ENCODE results near the gene ZDHHC8. TPM values are rescaled to one million over a fixed set of nuclear protein-coding genes. Genes with fewer than 3 reads are reported as not detected.

Gene ZDHHC8
- polyA plus RNA-seq, 3 donors = 20.5 to 45.6 (median 28.0) TPM

DNA sequence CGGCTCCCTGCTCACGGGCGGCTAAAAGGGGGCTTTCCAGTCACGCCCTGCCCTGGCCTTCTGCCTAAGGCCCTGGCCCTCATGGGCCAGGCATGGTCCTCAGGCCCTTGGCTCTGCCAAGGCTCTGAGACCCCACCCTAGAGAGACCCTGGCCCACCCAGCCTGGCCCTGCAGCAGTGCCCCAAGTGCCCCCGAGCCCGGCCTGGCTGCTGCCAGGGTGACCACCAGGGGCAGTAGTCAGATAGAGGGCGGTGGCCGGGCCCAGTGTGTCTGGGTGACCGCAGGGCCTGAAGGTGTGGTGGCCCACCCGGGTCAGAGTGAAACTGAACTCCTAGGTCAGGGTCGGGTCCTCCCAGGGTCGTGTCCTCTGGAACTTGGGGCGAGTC, 48.6 kb downstream of the ZDHHC8 start:
- H3K27ac ChIP-seq (ENCODE audit: low read depth, low read length) = no peak overlapping the region
- 80 to 87% (median 87%) methylated on average over 13 of the region's 13 CpGs for WGBS, 3 donors

GRCh38 chr22:20180640-20181039, 49.0 kb downstream of the ZDHHC8 start:
- WGBS, 3 donors = 79 to 87% (median 81%) methylated on average over 8 of the region's 8 CpGs
- no peak overlapping the region for H3K27ac ChIP-seq (ENCODE audit: low read depth, low read length)

- WGBS, 3 donors = 79 to 86% (median 81%) methylated on average over 15 to 17 of the region's 17 CpGs
These were observed 49.7 kb downstream of the ZDHHC8 start for GRCh38 chr22:20181194-20181883.

DNA sequence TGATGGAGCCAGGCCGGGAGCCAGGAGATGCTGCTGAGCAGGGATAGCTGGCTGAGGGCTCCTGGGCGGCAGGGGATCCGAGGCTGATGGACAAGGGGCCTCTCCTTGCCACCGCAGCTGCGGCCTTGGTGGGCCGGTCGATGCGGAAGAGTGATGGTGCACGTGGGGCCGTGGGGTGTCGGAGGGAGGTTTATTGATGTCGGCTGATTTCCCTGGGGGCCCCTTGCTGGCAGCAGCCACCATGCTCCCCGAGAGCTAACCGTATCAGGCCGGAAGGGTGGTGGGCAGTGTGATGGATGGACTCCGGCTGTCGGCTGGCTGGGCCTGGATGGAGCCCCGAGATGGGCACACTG, 50.3 kb downstream of the ZDHHC8 start:
- 81 to 82% (median 82%) methylated on average over 16 to 18 of the region's 18 CpGs for WGBS, 3 donors
- no peak overlapping the region for H3K27ac ChIP-seq (ENCODE audit: low read depth, low read length)

More at GRCh38 chr22:20181194-20181883, 49.7 kb downstream of the ZDHHC8 start:
- H3K27ac ChIP-seq (ENCODE audit: low read depth, low read length) = no peak overlapping the region

GRCh38 chr22:20182365-20182764, 50.8 kb downstream of the ZDHHC8 start:
- 84 to 87% (median 86%) methylated on average over 8 to 9 of the region's 9 CpGs for WGBS, 3 donors
- no peak overlapping the region for H3K27ac ChIP-seq (ENCODE audit: low read depth, low read length)

DNA sequence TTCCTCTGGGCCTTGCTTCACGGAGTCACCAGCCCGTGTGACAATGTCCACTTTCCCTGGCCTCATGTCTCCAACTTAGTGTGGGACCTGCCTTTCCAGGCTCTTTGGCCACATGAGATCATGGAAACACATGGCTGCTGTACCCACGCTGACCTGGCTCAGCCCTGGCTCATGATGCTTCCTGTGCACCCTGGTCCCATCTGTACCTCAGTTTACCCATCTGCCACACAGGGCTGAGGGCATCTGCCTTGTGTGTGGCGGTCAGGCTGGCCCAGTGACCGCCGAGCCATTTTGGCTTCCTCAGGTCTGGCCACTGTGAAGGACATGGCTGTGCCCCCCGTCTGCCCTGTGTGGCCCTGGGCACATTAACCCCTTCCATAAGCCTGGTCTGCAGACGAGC, 51.5 kb downstream of the ZDHHC8 start:
- no peak overlapping the region for H3K27ac ChIP-seq (ENCODE audit: low read depth, low read length)
- 88 to 94% (median 90%) methylated on average over 8 of the region's 8 CpGs for WGBS, 3 donors

DNA sequence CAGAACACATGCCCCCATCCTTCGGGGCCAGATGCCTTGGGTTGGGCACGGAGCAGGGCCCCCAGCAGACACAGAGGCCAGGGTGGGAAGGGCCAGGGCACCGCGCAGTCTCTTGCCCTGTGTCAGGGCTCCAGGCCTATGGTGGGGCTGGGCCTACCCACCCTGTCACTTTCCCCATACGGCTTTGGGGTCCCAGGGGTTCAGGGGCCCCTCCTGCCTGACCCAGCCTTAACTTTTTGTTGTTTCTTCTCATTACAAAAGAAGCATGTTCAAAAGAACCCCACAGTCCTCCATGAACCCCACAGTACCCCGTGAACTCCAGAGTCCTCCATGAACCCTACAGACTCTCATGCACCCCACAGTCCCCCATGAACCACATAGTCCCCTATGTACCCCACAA, 52.2 kb downstream of the ZDHHC8 start:
- no peak overlapping the region for H3K27ac ChIP-seq (ENCODE audit: low read depth, low read length)
- 69 to 86% (median 81%) methylated on average over 5 to 6 of the region's 6 CpGs for WGBS, 3 donors

DNA sequence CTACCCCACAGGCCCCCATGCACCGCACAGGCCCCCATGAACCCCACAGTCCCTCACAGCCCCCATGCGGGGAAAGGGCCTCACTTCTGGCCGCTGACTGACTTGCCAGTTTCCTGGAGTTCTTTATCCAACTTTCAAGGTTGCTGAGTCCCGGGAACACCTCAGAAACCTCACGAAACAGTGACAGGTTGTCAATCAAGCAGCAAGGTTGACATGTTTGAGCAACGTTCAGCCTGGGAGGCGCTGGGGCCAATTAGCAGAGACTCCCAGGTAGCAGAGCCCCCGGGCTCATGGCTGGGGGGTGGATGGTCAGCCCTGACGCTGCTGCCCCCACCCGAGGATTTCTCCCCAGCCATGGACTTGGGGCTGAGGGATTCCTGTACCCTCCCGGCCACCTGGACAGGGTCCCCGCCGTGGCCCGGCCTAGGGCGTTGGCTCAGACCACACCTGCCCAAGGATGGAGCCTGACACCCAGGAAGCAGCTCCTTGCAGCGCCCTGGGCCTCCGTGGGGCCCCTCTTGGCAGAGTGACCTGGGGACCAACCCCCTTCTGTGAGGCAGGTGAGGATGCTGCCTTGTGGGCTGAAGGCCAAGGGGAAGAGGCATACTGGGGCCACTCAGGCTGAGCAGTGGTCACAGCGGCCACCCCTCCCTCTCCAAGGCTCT, 53.0 kb downstream of the ZDHHC8 start:
- no peak overlapping the region for H3K27ac ChIP-seq (ENCODE audit: low read depth, low read length)
- 52 to 82% (median 78%) methylated on average over 18 of the region's 18 CpGs for WGBS, 3 donors

- 73 to 82% (median 81%) methylated on average over 6 of the region's 6 CpGs for WGBS, 3 donors
- H3K27ac ChIP-seq (ENCODE audit: low read depth, low read length) = no peak overlapping the region
These were observed 54.1 kb downstream of the ZDHHC8 start for GRCh38 chr22:20185750-20186149.

DNA sequence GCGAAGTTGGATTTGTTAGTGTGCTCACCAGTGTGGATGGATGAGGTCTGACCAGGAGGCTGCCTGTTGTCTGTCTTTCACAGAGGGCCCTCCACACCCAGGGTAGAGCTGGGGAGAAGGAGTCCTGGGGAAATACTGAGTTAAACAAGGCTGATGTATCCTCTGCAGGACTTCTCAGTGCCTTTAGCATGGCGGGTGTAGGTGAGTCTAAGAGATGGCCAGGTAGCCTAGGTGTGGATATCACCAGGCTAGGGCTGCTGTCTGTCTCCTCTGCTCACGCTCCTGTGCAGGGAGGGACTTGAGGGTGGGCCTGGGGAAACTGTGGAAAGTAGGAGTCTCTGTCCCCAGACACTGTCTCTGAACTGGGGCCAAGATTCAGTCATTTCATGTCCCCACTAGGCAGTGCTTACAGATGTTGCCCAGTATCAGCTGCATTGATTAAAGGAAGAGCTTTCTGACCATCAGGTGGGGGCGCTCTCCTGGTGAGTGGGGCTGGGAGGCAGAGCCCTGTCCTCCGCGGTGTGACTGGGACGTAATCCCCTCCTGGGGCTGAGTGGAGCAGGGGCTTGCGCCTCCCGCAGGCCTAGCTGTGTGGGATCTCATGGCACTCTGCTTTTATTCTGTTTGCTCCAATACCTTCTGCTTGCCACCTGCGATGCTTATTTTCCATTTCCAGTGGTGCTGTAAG, 54.7 kb downstream of the ZDHHC8 start:
- no peak overlapping the region for H3K27ac ChIP-seq (ENCODE audit: low read depth, low read length)

GRCh38 chr22:20186871-20187546, 55.4 kb downstream of the ZDHHC8 start:
- H3K27ac ChIP-seq (ENCODE audit: low read depth, low read length) = no peak overlapping the region
- 65 to 70% (median 65%) methylated on average over 12 to 14 of the region's 14 CpGs for WGBS, 3 donors

More for the DNA sequence above, 54.7 kb downstream of the ZDHHC8 start:
- WGBS, 3 donors = 56 to 77% (median 65%) methylated on average over 10 of the region's 10 CpGs

GRCh38 chr22:20187777-20188566, 56.4 kb downstream of the ZDHHC8 start:
- no peak overlapping the region for H3K27ac ChIP-seq (ENCODE audit: low read depth, low read length)
- 91 to 93% (median 92%) methylated on average over 12 of the region's 12 CpGs for WGBS, 3 donors

- WGBS, 3 donors = 95 to 100% (median 98%) methylated on average over 6 of the region's 6 CpGs
These were observed 56.9 kb downstream of the ZDHHC8 start for GRCh38 chr22:20188567-20188877.

GRCh38 chr22:20191000-20191515, 59.5 kb downstream of the ZDHHC8 start:
- WGBS, 3 donors = 76 to 78% (median 76%) methylated on average over 10 of the region's 10 CpGs
- H3K27ac ChIP-seq (ENCODE audit: low read depth, low read length) = no peak overlapping the region

More at GRCh38 chr22:20188567-20188877, 56.9 kb downstream of the ZDHHC8 start:
- H3K27ac ChIP-seq (ENCODE audit: low read depth, low read length) = no peak overlapping the region

DNA sequence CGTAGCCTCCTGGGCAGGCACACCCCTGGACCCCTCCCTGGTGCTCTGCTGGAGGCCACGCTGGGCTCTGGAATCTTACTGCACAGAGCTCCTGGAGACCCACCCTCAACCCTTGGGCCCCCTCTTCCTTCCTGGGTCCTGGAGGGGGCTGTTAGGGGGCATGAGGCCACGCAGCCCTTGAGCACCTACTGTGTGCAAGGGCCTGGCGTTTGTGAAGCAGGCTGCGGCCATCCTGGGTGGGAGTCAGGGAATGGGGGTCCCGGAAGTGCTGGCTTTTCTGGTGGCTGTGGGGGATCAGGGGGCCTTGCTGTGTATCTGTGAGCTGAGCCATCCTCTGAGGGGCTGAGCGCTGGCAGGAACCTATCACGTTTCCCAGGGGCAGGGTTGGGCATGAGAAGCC, 60.2 kb downstream of the ZDHHC8 start:
- H3K27ac ChIP-seq (ENCODE audit: low read depth, low read length) = no peak overlapping the region
- WGBS, 3 donors = 79 to 87% (median 86%) methylated on average over 8 of the region's 8 CpGs

- WGBS, 3 donors = 86 to 93% (median 87%) methylated on average over 10 of the region's 10 CpGs
- H3K27ac ChIP-seq (ENCODE audit: low read depth, low read length) = no peak overlapping the region
These were observed 60.8 kb downstream of the ZDHHC8 start for GRCh38 chr22:20192293-20192971.

DNA sequence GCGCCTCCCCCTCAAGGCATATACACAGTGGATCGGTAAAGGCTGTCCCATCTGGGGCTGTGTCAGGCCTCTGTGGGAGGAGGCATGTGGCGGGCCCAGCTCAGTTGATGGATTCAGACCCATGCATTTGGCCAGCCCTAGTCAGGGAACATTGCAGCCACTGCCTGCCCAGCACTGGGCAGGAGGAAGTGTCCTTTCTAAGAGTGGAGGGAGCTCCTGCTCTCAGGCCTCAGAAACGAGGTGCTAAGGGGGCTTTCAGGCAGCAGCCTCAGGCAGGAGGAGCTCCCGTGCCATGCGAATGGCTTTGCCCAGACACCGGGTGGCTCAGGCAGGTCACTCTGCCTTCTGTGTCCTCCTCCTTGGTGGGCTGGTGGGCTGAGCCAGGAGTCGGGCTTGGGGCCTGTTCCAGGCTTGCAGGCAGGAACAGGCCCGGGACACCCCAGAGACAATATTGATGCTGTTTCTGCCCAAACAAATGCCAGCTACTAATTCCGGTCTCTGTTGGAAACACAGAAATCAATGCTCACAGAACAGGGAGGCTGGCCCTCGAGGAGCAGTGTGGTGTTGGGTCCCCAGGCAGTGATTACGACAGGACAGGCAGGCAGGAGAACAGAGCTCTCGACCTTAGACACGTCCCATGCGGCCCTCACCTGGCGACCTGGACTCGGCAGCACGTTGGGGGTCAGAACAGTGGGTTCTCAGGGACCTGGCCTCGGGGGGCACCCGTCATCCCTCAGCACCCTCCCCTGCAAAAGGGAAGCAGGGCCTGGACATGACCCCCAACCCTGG, 61.6 kb downstream of the ZDHHC8 start:
- H3K27ac ChIP-seq (ENCODE audit: low read depth, low read length) = no peak overlapping the region
- WGBS, 3 donors = 82 to 87% (median 84%) methylated on average over 20 of the region's 20 CpGs
